HepG2 (cell line): Measurements from ENCODE around the gene TOP2B. TPM values are rescaled to one million over a fixed set of nuclear protein-coding genes. Genes with fewer than 3 reads are reported as not detected.
A peak's percentile ranks its signal among the peaks of the same experiment; 100 is the strongest.

Experiments
- CBX5 ChIP-seq: sonication (generic); formaldehyde crosslinking; IDR thresholded peaks from 2 replicates; pipeline ENCODE4 v1.4.0; 2020; ENCODE audit warnings: missing genetic modification reagents, borderline replicate concordance
- CREB1 ChIP-seq, 2 experiments: fragments of 450-650 bp in 1 of 2; IDR thresholded peaks; 2 replicates each; pipeline ENCODE4 v1.6.1; 2016 to 2017; ENCODE audit warnings: control low read depth in 1 of 2, mild to moderate bottlenecking in 1 of 2, missing compliant biosample characterization in 1 of 2, missing genetic modification characterization in 1 of 2
- EHMT2 ChIP-seq: fragments of 200-600 bp; sonication (generic); IDR thresholded peaks from 2 replicates; pipeline ENCODE4 v1.7.0; 2017; ENCODE audit warnings: antibody characterized with exemption, low read depth, low read length, borderline replicate concordance
- EP300 ChIP-seq, 3 experiments: sonication (generic) in 1 of 3; formaldehyde crosslinking in 1 of 3; IDR thresholded peaks; 2 replicates each; pipeline versions ENCODE4 v1.5.1 to v1.6.1; 2011 to 2020; ENCODE audit warnings: low read depth in 2 of 3, low read length in 2 of 3, borderline replicate concordance in 1 of 3, improper control_type of control experiment in 1 of 3, mild to moderate bottlenecking in 1 of 3, missing genetic modification reagents in 1 of 3, moderate library complexity in 1 of 3
- FOXM1 ChIP-seq: sonication (generic); formaldehyde crosslinking; IDR thresholded peaks from 2 replicates; pipeline ENCODE4 v1.5.0; 2020; ENCODE audit warnings: missing genetic modification reagents
- GFI1 ChIP-seq: sonication (generic); formaldehyde crosslinking; IDR thresholded peaks from 2 replicates; pipeline ENCODE4 v1.5.0; 2020; ENCODE audit warnings: missing genetic modification reagents, mild to moderate bottlenecking, borderline replicate concordance
- HDAC6 ChIP-seq: fragments of 200-600 bp; sonication (generic); IDR thresholded peaks from 2 replicates; pipeline ENCODE4 v1.7.0; 2017; ENCODE audit warnings: mild to moderate bottlenecking, antibody characterized with exemption, low read length, low read depth
- KDM5A ChIP-seq: fragments of 200-600 bp; sonication (generic); IDR thresholded peaks from 2 replicates; pipeline ENCODE4 v1.7.0; 2018; ENCODE audit warnings: antibody characterized with exemption, mild to moderate bottlenecking, low read length, borderline replicate concordance
- MAFF ChIP-seq: IDR thresholded peaks from 2 replicates; pipeline ENCODE4 v1.6.1; 2011; ENCODE audit warnings: low read depth, low read length, improper control_type of control experiment
- MAFK ChIP-seq, 2 experiments: IDR thresholded peaks in 1 of 2; conservative IDR thresholded peaks in 1 of 2; 2 replicates each; pipeline ENCODE4 v1.6.1; 2011; ENCODE audit warnings: improper control_type of control experiment in 2 of 2, low read length in 2 of 2
- MTF2 ChIP-seq: sonication (generic); formaldehyde crosslinking; IDR thresholded peaks from 2 replicates; pipeline ENCODE4 v1.5.0; 2020; ENCODE audit warnings: missing genetic modification reagents, borderline replicate concordance
- NCOA2 ChIP-seq: sonication (generic); formaldehyde crosslinking; IDR thresholded peaks from 2 replicates; pipeline ENCODE4 v1.8.0; 2022; ENCODE audit warnings: inconsistent platforms
- NFE2L2 ChIP-seq: fragments of 150-350 bp; IDR thresholded peaks from 2 replicates; pipeline ENCODE4 v1.6.1; 2014; ENCODE audit warnings: low read length
- NR2F1 ChIP-seq, 2 experiments: fragments of 450-650 bp in 1 of 2; formaldehyde crosslinking in 1 of 2; IDR thresholded peaks; 2 replicates each; pipeline versions ENCODE4 v1.5.0 to v1.6.1; 2016 to 2020; ENCODE audit warnings: mild to moderate bottlenecking in 1 of 2, missing compliant biosample characterization in 1 of 2, missing genetic modification reagents in 1 of 2, moderate library complexity in 1 of 2
- NR2F6 ChIP-seq, 2 experiments: IDR thresholded peaks; 2 replicates each; pipeline ENCODE4 v1.6.1; 2016; ENCODE audit warnings: antibody characterized with exemption in 1 of 2, mild to moderate bottlenecking in 1 of 2
- PHF5A ChIP-seq: IDR thresholded peaks from one replicate; pipeline ENCODE4 v1.6.1; 2018; ENCODE audit warnings: low read depth, missing genetic modification reagents; ENCODE audit not compliant: unreplicated experiment
- PITX1 ChIP-seq: sonication (generic); formaldehyde crosslinking; IDR thresholded peaks from 2 replicates; pipeline ENCODE4 v1.5.1; 2020; ENCODE audit warnings: mild to moderate bottlenecking, missing genetic modification reagents
- RXRA ChIP-seq: sonication (generic); formaldehyde crosslinking; IDR thresholded peaks from 2 replicates; pipeline ENCODE4 v1.5.1; 2020; ENCODE audit warnings: missing genetic modification reagents
- SKI ChIP-seq: fragments of 450-650 bp; IDR thresholded peaks from one replicate; pipeline ENCODE4 v1.6.1; 2018; ENCODE audit warnings: mild to moderate bottlenecking; ENCODE audit not compliant: partially characterized antibody
- SOX13 ChIP-seq, 3 experiments: fragments of 450-650 bp in 1 of 3; sonication (generic) in 1 of 3; formaldehyde crosslinking in 1 of 3; IDR thresholded peaks in 2 of 3; conservative IDR thresholded peaks in 1 of 3; 2 replicates each; pipeline versions ENCODE4 v1.5.0 to v1.6.1; 2016 to 2020; ENCODE audit warnings: antibody characterized with exemption in 1 of 3, mild to moderate bottlenecking in 1 of 3, missing compliant biosample characterization in 1 of 3, missing genetic modification reagents in 1 of 3, moderate library complexity in 1 of 3
- SOX6 ChIP-seq, 2 experiments: fragments of 450-650 bp in 1 of 2; sonication (generic) in 1 of 2; formaldehyde crosslinking in 1 of 2; IDR thresholded peaks; 2 replicates each; pipeline versions ENCODE4 v1.4.0 to v1.6.1; 2017 to 2020; ENCODE audit warnings: antibody characterized with exemption in 1 of 2, mild to moderate bottlenecking in 1 of 2, missing genetic modification reagents in 1 of 2
- YEATS2 ChIP-seq: sonication (generic); formaldehyde crosslinking; IDR thresholded peaks from 2 replicates; pipeline ENCODE4 v1.4.0; 2020; ENCODE audit warnings: missing genetic modification reagents, borderline replicate concordance
- ZMYM2 ChIP-seq: sonication (generic); formaldehyde crosslinking; IDR thresholded peaks from 2 replicates; pipeline ENCODE4 v1.8.0; 2022; ENCODE audit warnings: mild to moderate bottlenecking, missing genetic modification reagents
- ZNF7 ChIP-seq: IDR thresholded peaks from 2 replicates; pipeline ENCODE4 v1.6.1; 2016; ENCODE audit warnings: missing biosample characterization, missing genetic modification reagents
- ZNF839 ChIP-seq: sonication (generic); formaldehyde crosslinking; IDR thresholded peaks from 2 replicates; pipeline ENCODE4 v1.4.0; 2020; ENCODE audit warnings: missing genetic modification reagents, mild to moderate bottlenecking, borderline replicate concordance
- ZSCAN22 ChIP-seq: sonication (generic); formaldehyde crosslinking; IDR thresholded peaks from 2 replicates; pipeline ENCODE4 v1.4.0; 2020; ENCODE audit warnings: mild to moderate bottlenecking, missing genetic modification reagents
- polyA plus RNA-seq, 8 experiments: library from polyadenylated mRNA; depleted of rRNA in 3 of 8; stranded (reverse) in 7 of 8; unstranded in 1 of 8; fragments of >200 nt; fragmentation: Illumina TruSeq in 4 of 8; extraction: Trizol in 4 of 8; gene quantifications; 2 replicates each; pipeline versions ENCODE4 v1.2.1 to v1.2.3, GENCODE V29; 2011 to 2016; ENCODE audit warnings: low read depth in 4 of 8, missing spikeins in 1 of 8, mixed read lengths in 1 of 8; ENCODE audit not compliant: insufficient read depth in 1 of 8
- total RNA-seq, 5 experiments: library from RNA; depleted of rRNA; stranded (reverse); fragments of >200 nt; fragmentation: Illumina TruSeq; extraction: Trizol; gene quantifications; 2 replicates each; pipeline ENCODE4 v1.2.3, GENCODE V29; 2016; ENCODE audit warnings: low read depth in 1 of 5
- TF ChIP-seq, protein P1 (sequence below): IDR thresholded peaks from 2 replicates; pipeline ENCODE4 v1.6.1; 2016; ENCODE audit warnings: mild to moderate bottlenecking
- TF ChIP-seq, protein P2 (sequence below): sonication (generic); formaldehyde crosslinking; IDR thresholded peaks from 2 replicates; pipeline ENCODE4 v1.8.1; 2023; ENCODE audit warnings: mild to moderate bottlenecking, inconsistent platforms, moderate library complexity, missing genetic modification reagents, borderline replicate concordance

The TOP2B gene
- total and polyA plus RNA-seq, 2 of the 13 experiments (the other 11 are each of a cell fraction or from before 2014, with no cell fraction given) = 27.6 to 88.1 TPM

DNA sequence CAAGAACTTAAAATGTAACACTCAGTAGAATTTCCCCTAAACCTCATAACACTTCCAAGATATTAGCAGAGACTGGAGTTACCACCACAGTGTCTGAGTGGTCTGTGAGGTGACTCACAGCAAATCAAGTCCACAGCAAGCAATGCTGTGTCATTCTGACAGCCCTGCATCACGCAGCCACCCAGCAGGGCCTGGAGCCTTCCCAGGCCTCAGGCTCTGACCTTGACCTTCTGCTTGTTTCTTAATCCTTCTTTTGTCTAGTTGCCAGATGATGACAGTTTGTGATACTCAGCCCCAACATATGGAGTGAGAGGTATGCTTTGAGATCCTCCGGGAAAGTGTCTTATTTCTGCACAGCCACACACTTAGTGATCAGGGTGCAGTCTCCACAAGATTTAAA, 82.5 kb downstream of the TOP2B start (continued):
- no peak for TF ChIP-seq SOX13 (IDR thresholded peaks at IDR 0.05)
- peak in 1 of 2 experiments; percentile 52; a peak in 2 of 4 replicates for TF ChIP-seq SOX13 (CRISPR knock-in tag; conservative IDR thresholded peaks at IDR 0.05 in 1 of 2, IDR thresholded peaks at IDR 0.05 in 1 of 2)
- TF ChIP-seq HDAC6 = no peak
- no peak for TF ChIP-seq ZSCAN22 (CRISPR knock-in tag)
- TF ChIP-seq CREB1 (IDR thresholded peaks at IDR 0.05) = 0 out of 2 replicates have a peak, but pooled peaks have one; percentile 21
- no peak for TF ChIP-seq CREB1 (CRISPR knock-in tag; IDR thresholded peaks at IDR 0.05)
- no peak for TF ChIP-seq ZNF839 (CRISPR knock-in tag)
- TF ChIP-seq EP300 (IDR thresholded peaks at IDR 0.05; ENCODE audit: low read depth in 2 of 2, low read length in 2 of 2) = peak in 1 of 2 experiments; percentile 57; a peak in 2 of 4 replicates
- TF ChIP-seq EP300 (CRISPR knock-in tag; IDR thresholded peaks at IDR 0.05; ENCODE audit: borderline replicate concordance) = peak; percentile 79
- peak; percentile 54 for TF ChIP-seq SKI
- no peak for TF ChIP-seq SOX6 (IDR thresholded peaks at IDR 0.05)
- 0 out of 2 replicates have a peak, but pooled peaks have one; percentile 24 for TF ChIP-seq SOX6 (CRISPR knock-in tag; IDR thresholded peaks at IDR 0.05)
- TF ChIP-seq ZNF7 (CRISPR knock-in tag) = no peak
- TF ChIP-seq GFI1 (CRISPR knock-in tag) = no peak
- TF ChIP-seq PITX1 (CRISPR knock-in tag) = 0 out of 2 replicates have a peak, but pooled peaks have one; percentile 31
- TF ChIP-seq MAFK (conservative IDR thresholded peaks at IDR 0.05 in 1 of 2, IDR thresholded peaks at IDR 0.05 in 1 of 2; ENCODE audit: low read length in 2 of 2) = peak; percentile 43 to 58; a peak in 3 of 4 replicates
- 0 out of 2 replicates have a peak, but pooled peaks have one; percentile 22 for TF ChIP-seq NCOA2 (CRISPR knock-in tag)
- TF ChIP-seq, protein P1, sequence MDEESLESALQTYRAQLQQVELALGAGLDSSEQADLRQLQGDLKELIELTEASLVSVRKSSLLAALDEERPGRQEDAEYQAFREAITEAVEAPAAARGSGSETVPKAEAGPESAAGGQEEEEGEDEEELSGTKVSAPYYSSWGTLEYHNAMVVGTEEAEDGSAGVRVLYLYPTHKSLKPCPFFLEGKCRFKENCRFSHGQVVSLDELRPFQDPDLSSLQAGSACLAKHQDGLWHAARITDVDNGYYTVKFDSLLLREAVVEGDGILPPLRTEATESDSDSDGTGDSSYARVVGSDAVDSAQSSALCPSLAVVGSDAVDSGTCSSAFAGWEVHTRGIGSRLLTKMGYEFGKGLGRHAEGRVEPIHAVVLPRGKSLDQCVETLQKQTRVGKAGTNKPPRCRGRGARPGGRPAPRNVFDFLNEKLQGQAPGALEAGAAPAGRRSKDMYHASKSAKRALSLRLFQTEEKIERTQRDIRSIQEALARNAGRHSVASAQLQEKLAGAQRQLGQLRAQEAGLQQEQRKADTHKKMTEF (CRISPR knock-in tag) = 0 out of 2 replicates have a peak, but pooled peaks have one; percentile 30
- 0 out of 2 replicates have a peak, but pooled peaks have one; percentile 30 for TF ChIP-seq CBX5
- peak; percentile 84 to 86 for TF ChIP-seq NR2F1 (CRISPR knock-in tag; IDR thresholded peaks at IDR 0.05)
- no peak for TF ChIP-seq MTF2 (CRISPR knock-in tag)
- peak; percentile 45; the same call in 1 of the 2 replicates for TF ChIP-seq YEATS2 (CRISPR knock-in tag)
- TF ChIP-seq NR2F6 (IDR thresholded peaks at IDR 0.05) = peak; percentile 81
- TF ChIP-seq NR2F6 (CRISPR knock-in tag; IDR thresholded peaks at IDR 0.05) = peak; percentile 70
- TF ChIP-seq MAFF = peak; percentile 64
- TF ChIP-seq PHF5A (CRISPR knock-in tag) = no peak
- TF ChIP-seq FOXM1 = no peak
- no peak for TF ChIP-seq KDM5A
- no peak for TF ChIP-seq EHMT2
- TF ChIP-seq ZMYM2 (CRISPR knock-in tag) = no peak
- peak; percentile 91 for TF ChIP-seq NFE2L2
- peak; percentile 71; the same call in 1 of the 2 replicates for TF ChIP-seq RXRA
- TF ChIP-seq, protein P2, sequence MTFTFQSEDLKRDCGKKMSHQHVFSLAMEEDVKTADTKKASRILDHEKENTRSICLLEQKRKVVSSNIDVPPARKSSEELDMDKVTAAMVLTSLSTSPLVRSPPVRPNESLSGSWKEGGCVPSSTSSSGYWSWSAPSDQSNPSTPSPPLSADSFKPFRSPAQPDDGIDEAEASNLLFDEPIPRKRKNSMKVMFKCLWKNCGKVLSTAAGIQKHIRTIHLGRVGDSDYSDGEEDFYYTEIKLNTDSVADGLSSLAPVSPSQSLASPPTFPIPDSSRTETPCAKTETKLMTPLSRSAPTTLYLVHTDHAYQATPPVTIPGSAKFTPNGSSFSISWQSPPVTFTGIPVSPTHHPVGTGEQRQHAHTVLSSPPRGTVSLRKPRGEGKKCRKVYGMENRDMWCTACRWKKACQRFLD (CRISPR knock-in tag) = no peak
